ENCODE results near the gene NME9. TPM values are rescaled to one million over a fixed set of nuclear protein-coding genes. Genes with fewer than 3 reads are reported as not detected.

Gene NME9
- total RNA-seq, 1 experiment from 2014 or later: not detected

- Histone ChIP-seq H3K9ac (ENCODE audit: extremely low read depth, insufficient read length, low read length) (no peak overlapping the region), H3K27me3 (ENCODE audit: insufficient read depth, low read length) (no peaks in the 10 kb centered on the region), H2BK15ac (ENCODE audit: low read depth, low read length) (no peak overlapping the region), H2BK120ac (ENCODE audit: low read depth, low read length, poor library complexity, severe bottlenecking) (no peak overlapping the region), H3K4me2 (ENCODE audit: insufficient read depth, insufficient read length, low read length) (no peak overlapping the region), H3K56ac (ENCODE audit: insufficient read length, low read depth, low read length) (no peak overlapping the region), H3K9me3 (ENCODE audit: control insufficient read depth, low read depth, low read length) (no peaks in the 10 kb centered on the region), H4K8ac (replicated peaks; ENCODE audit: insufficient read length, low read depth, low read length) (no peak overlapping the region), H3K14ac (ENCODE audit: insufficient read depth, low read length) (no peak overlapping the region), H3K4ac (ENCODE audit: low read depth, low read length) (no peak overlapping the region), H3K79me1 (ENCODE audit: insufficient read depth, low read depth, low read length, poor library complexity, severe bottlenecking) (no peaks in the 10 kb centered on the region), H2BK12ac (ENCODE audit: insufficient read length, low read depth, low read length) (no peak overlapping the region), H2AK5ac (ENCODE audit: insufficient read length, low read length) (no peak overlapping the region), H4K5ac (ENCODE audit: insufficient read length, low read depth, low read length) (no peak overlapping the region), H2AFZ (ENCODE audit: low read length) (no peak overlapping the region), H3K18ac (ENCODE audit: insufficient read length, low read depth, low read length) (no peak overlapping the region), H3K79me2 (ENCODE audit: insufficient read depth, low read length) (no peaks in the 10 kb centered on the region), H3K4me1 (ENCODE audit: insufficient read depth, low read length) (no peaks in the 10 kb centered on the region), H3K27ac (ENCODE audit: insufficient read length, low read depth, low read length) (no peak overlapping the region), H3T11ph (ENCODE audit: low read length) (no peak overlapping the region), H4K20me1 (ENCODE audit: control insufficient read depth, insufficient read depth, insufficient read length) (no peaks in the 10 kb centered on the region), H3K23ac (ENCODE audit: insufficient read length, low read depth, low read length) (no peak overlapping the region), H4K91ac (ENCODE audit: insufficient read length, low read depth, low read length) (no peak overlapping the region), H3K23me2 (ENCODE audit: insufficient read length, low read depth, low read length, poor library complexity, severe bottlenecking) (no peaks in the 10 kb centered on the region), H2BK5ac (ENCODE audit: insufficient read length, low read length) (no peak overlapping the region), H2BK20ac (ENCODE audit: low read depth, low read length, poor library complexity, severe bottlenecking) (no peak overlapping the region)
- H3K27me3 Mint-ChIP-seq (ENCODE audit: low read depth): peaks cover 32% of the 10 kb centered on the region
- H3K4me1 Mint-ChIP-seq: no peaks in the 10 kb centered on the region
- DNase-seq: no peak
- H3K36me3 Mint-ChIP-seq (ENCODE audit: insufficient read depth in 1 of 3, low read depth in 3 of 3): peaks cover 5 to 9% (median 8%) of the 10 kb centered on the region in 3 experiments; a peak in 6 of 7 replicates
- H3K27ac Mint-ChIP-seq: no peak overlapping the region
- H3K9me3 Mint-ChIP-seq: peaks cover 14 to 20% of the 10 kb centered on the region in 2 experiments
- no peak for TF ChIP-seq CTCF (conservative IDR thresholded peaks at IDR 0.05)
- no peak overlapping the region for H3K4me3 Mint-ChIP-seq
These were observed 20.9 kb downstream of the NME9 start for GRCh38 chr3:138308783-138309182.
